H9 (cell line): ENCODE results near the gene MRPS10. TPM values are rescaled to one million over a fixed set of nuclear protein-coding genes. Genes with fewer than 3 reads are reported as not detected.

ENCODE experiments used
- DNase-seq: peaks from one replicate; pipeline ENCODE4 v3.0.0-alpha.2; 2017
- H2AFZ ChIP-seq: one replicate; pipeline ENCODE4 v1.6.1; 2013; ENCODE audit warnings: mild to moderate bottlenecking, low read length, control low read depth, moderate library complexity
- H2AK5ac ChIP-seq: 2 replicates; pipeline ENCODE4 v1.6.1; 2013; ENCODE audit warnings: low read length, control low read depth, mixed read lengths; ENCODE audit not compliant: insufficient read length
- H2BK120ac ChIP-seq: one replicate; pipeline ENCODE4 v1.6.1; 2013; ENCODE audit warnings: low read depth, mild to moderate bottlenecking, low read length, control low read depth, inconsistent platforms; ENCODE audit not compliant: poor library complexity, severe bottlenecking
- H2BK12ac ChIP-seq: 2 replicates; pipeline ENCODE4 v1.6.1; 2013; ENCODE audit warnings: low read length, control low read depth, mixed read lengths, low read depth; ENCODE audit not compliant: insufficient read length
- H2BK15ac ChIP-seq: 2 replicates; pipeline ENCODE4 v1.6.1; 2013; ENCODE audit warnings: low read depth, low read length, control low read depth
- H2BK20ac ChIP-seq: one replicate; pipeline ENCODE4 v1.6.1; 2013; ENCODE audit warnings: low read depth, mild to moderate bottlenecking, low read length, control low read depth, inconsistent platforms; ENCODE audit not compliant: poor library complexity, severe bottlenecking
- H2BK5ac ChIP-seq: 2 replicates; pipeline ENCODE4 v1.6.1; 2013; ENCODE audit warnings: low read length, control low read depth, mixed read lengths; ENCODE audit not compliant: insufficient read length
- H3K14ac ChIP-seq: 2 replicates; pipeline ENCODE4 v1.6.1; 2013; ENCODE audit warnings: low read length, control low read depth; ENCODE audit not compliant: insufficient read depth
- H3K18ac ChIP-seq: 2 replicates; pipeline ENCODE4 v1.6.1; 2013; ENCODE audit warnings: low read depth, mild to moderate bottlenecking, mixed read lengths, low read length, control low read depth; ENCODE audit not compliant: insufficient read length
- H3K23ac ChIP-seq: 2 replicates; pipeline ENCODE4 v1.6.1; 2013; ENCODE audit warnings: low read length, control low read depth, mixed read lengths, low read depth; ENCODE audit not compliant: insufficient read length
- H3K23me2 ChIP-seq: 2 replicates; pipeline ENCODE4 v1.6.1; 2013; ENCODE audit warnings: low read depth, mild to moderate bottlenecking, mixed read lengths, low read length, control low read depth; ENCODE audit not compliant: insufficient read length, poor library complexity, severe bottlenecking
- H3K27ac ChIP-seq: 2 replicates; pipeline ENCODE4 v1.5.1; 2013; ENCODE audit warnings: low read length, control low read depth, mixed read lengths, low read depth; ENCODE audit not compliant: insufficient read length
- H3K27me3 ChIP-seq: 2 replicates; pipeline ENCODE4 v1.6.1; 2013; ENCODE audit warnings: low read length, control low read depth, inconsistent platforms; ENCODE audit not compliant: insufficient read depth
- H3K4ac ChIP-seq: 2 replicates; pipeline ENCODE4 v1.6.1; 2013; ENCODE audit warnings: low read depth, mild to moderate bottlenecking, control low read depth, inconsistent platforms, low read length, moderate library complexity
- H3K4me1 ChIP-seq: 2 replicates; pipeline ENCODE4 v1.6.1; 2013; ENCODE audit warnings: low read length, control low read depth, inconsistent platforms; ENCODE audit not compliant: insufficient read depth
- H3K4me2 ChIP-seq: 2 replicates; pipeline ENCODE4 v1.6.1; 2013; ENCODE audit warnings: low read length, control low read depth, mixed read lengths; ENCODE audit not compliant: insufficient read length, insufficient read depth
- H3K56ac ChIP-seq: 2 replicates; pipeline ENCODE4 v1.6.1; 2013; ENCODE audit warnings: low read depth, mild to moderate bottlenecking, mixed read lengths, low read length, control low read depth; ENCODE audit not compliant: insufficient read length
- H3K79me1 ChIP-seq: 2 replicates; pipeline ENCODE4 v1.6.1; 2013; ENCODE audit warnings: low read depth, mild to moderate bottlenecking, moderate library complexity, low read length, control low read depth, inconsistent platforms; ENCODE audit not compliant: insufficient read depth, poor library complexity, severe bottlenecking
- H3K79me2 ChIP-seq: 2 replicates; pipeline ENCODE4 v1.6.1; 2013; ENCODE audit warnings: low read length, control low read depth, inconsistent platforms; ENCODE audit not compliant: insufficient read depth
- H3K9ac ChIP-seq: 2 replicates; pipeline ENCODE4 v1.6.1; 2013; ENCODE audit warnings: low read length, control low read depth, mixed read lengths; ENCODE audit not compliant: insufficient read length; ENCODE audit errors: extremely low read depth
- H3K9me3 ChIP-seq: one replicate; pipeline ENCODE4 v1.6.1; 2013; ENCODE audit warnings: low read depth, low read length, inconsistent platforms; ENCODE audit not compliant: control insufficient read depth
- H3T11ph ChIP-seq: one replicate; pipeline ENCODE4 v1.6.1; 2013; ENCODE audit warnings: mild to moderate bottlenecking, low read length, control low read depth, inconsistent platforms
- H4K20me1 ChIP-seq: one replicate; pipeline ENCODE4 v1.6.1; 2013; ENCODE audit not compliant: control insufficient read depth, insufficient read length, insufficient read depth
- H4K5ac ChIP-seq: 2 replicates; pipeline ENCODE4 v1.6.1; 2013; ENCODE audit warnings: low read depth, mild to moderate bottlenecking, mixed read lengths, low read length, control low read depth; ENCODE audit not compliant: insufficient read length
- H4K8ac ChIP-seq: replicated peaks from 2 replicates; pipeline ENCODE4 v1.6.1; 2013; ENCODE audit warnings: low read length, control low read depth, mixed read lengths, low read depth; ENCODE audit not compliant: insufficient read length
- H4K91ac ChIP-seq: 2 replicates; pipeline ENCODE4 v1.6.1; 2013; ENCODE audit warnings: low read depth, mild to moderate bottlenecking, moderate library complexity, mixed read lengths, low read length, control low read depth; ENCODE audit not compliant: insufficient read length
- H3K27ac Mint-ChIP-seq, 3 experiments: 2 replicates in 2 of 3; 3 replicates in 1 of 3; pipeline ENCODE4 v1.8.0; 2020 to 2021; ENCODE audit warnings: mixed read lengths in 3 of 3, mild to moderate bottlenecking in 1 of 3, moderate library complexity in 1 of 3
- H3K27me3 Mint-ChIP-seq: 2 replicates; pipeline ENCODE4 v1.8.0; 2021; ENCODE audit warnings: low read depth, mild to moderate bottlenecking, moderate library complexity, mixed read lengths
- H3K36me3 Mint-ChIP-seq, 3 experiments: 2 replicates in 2 of 3; 3 replicates in 1 of 3; pipeline ENCODE4 v1.8.0; 2020 to 2021; ENCODE audit warnings: low read depth in 3 of 3, mixed read lengths in 3 of 3; ENCODE audit not compliant: insufficient read depth in 1 of 3
- H3K4me1 Mint-ChIP-seq, 2 experiments: 2 replicates each; pipeline ENCODE4 v1.8.0; 2020; ENCODE audit warnings: mixed read lengths in 2 of 2
- H3K4me3 Mint-ChIP-seq, 2 experiments: 2 replicates in 1 of 2; 3 replicates in 1 of 2; pipeline ENCODE4 v1.8.0; 2020 to 2021; ENCODE audit warnings: mild to moderate bottlenecking in 2 of 2, mixed read lengths in 2 of 2, moderate library complexity in 1 of 2
- H3K9me3 Mint-ChIP-seq, 2 experiments: 2 replicates in 1 of 2; 3 replicates in 1 of 2; pipeline ENCODE4 v1.8.0; 2020; ENCODE audit warnings: mild to moderate bottlenecking in 2 of 2, mixed read lengths in 2 of 2, moderate library complexity in 1 of 2
- CTCF ChIP-seq: fragments of 200-600 bp; sonication (generic); conservative IDR thresholded peaks from 3 replicates; pipeline ENCODE4 v1.8.0; 2021; ENCODE audit warnings: antibody characterized with exemption, mild to moderate bottlenecking
- WGBS: extraction: QIAGEN DNeasy Blood & Tissue Kit; methylation state at CpG from one replicate; pipeline ENCODE4 v1.1.7; 2013; ENCODE audit warnings: missing lambda C conversion rate, low lambda C conversion rate, mixed read lengths; ENCODE audit not compliant: insufficient read length; ENCODE audit errors: extremely low coverage; 5-methylcytosine and 5-hydroxymethylcytosine counted together
- total RNA-seq: library from RNA; stranded (reverse); gene quantifications from 2 replicates; pipeline ENCODE4 v1.2.1, GENCODE V29; 2021

Gene MRPS10
- total RNA-seq, 1 experiment from 2014 or later: 33.9 TPM

DNA sequence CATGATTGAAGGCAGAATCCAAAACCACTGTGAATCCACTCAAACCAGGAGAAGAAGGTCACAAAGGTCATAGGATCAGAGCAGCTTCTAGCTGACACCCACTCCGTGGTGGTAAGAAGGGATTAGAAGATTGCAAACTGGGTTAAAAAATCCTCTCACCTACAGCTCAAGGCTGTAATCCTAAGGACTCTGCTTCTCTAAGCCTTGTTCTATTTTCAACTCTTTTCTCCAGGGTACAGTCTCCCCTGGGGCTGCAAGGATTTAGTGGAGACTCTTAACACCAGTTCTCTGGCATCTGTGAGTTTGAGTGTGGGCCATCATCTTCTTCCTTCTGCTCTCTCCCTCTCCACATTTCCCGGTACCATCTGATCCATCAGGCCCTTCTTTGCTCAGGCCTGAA, 44.6 kb downstream of the MRPS10 start, which contains the start of gene GUCA1A:
TSS of gene GUCA1A (plus strand) at position 264 of the 400 bp plus-strand sequence. CDS start 250 bp downstream, outside the sequence.
- no peaks in the 10 kb centered on the region; a peak in 2 of 5 replicates for H3K9me3 Mint-ChIP-seq
- no peak within 1 kb of the TSS for H3K4me3 Mint-ChIP-seq
- H2BK12ac ChIP-seq: no peak within 1 kb of the TSS
- peak within 1 kb of the TSS in 1 of 3 experiments; percentile 87; a peak in 2 of 7 replicates for H3K27ac Mint-ChIP-seq
- no peak within 1 kb of the TSS for H3T11ph ChIP-seq
- no peaks in the 10 kb centered on the region; the same call in 1 of the 2 replicates for H3K4me1 ChIP-seq
- H3K4ac ChIP-seq: no peak within 1 kb of the TSS
- H3K14ac ChIP-seq: no peak within 1 kb of the TSS
- DNase-seq: no peak
- H2BK15ac ChIP-seq: no peak within 1 kb of the TSS
- no peak within 1 kb of the TSS for H3K4me2 ChIP-seq
- no peak for TF ChIP-seq CTCF
- no peak within 1 kb of the TSS for H3K27ac ChIP-seq
- no peaks in the 10 kb centered on the region for H3K79me1 ChIP-seq
- no peaks in the 10 kb centered on the region; a peak in 1 of 7 replicates for H3K36me3 Mint-ChIP-seq
- no peak within 1 kb of the TSS for H2BK5ac ChIP-seq
- H3K27me3 ChIP-seq: no peaks in the 10 kb centered on the region
- H3K18ac ChIP-seq: no peak within 1 kb of the TSS
- H3K9ac ChIP-seq: no peak within 1 kb of the TSS
- peaks cover 36 to 48% of the 10 kb centered on the region in 2 experiments for H3K4me1 Mint-ChIP-seq
- H4K5ac ChIP-seq: no peak within 1 kb of the TSS
- no peaks in the 10 kb centered on the region for H4K20me1 ChIP-seq
- H4K8ac ChIP-seq: no peak within 1 kb of the TSS
- no peak within 1 kb of the TSS for H3K56ac ChIP-seq
- H2BK20ac ChIP-seq: no peak within 1 kb of the TSS
- no peak within 1 kb of the TSS for H4K91ac ChIP-seq
- H3K27me3 Mint-ChIP-seq: peaks cover 6% of the 10 kb centered on the region
- no peak within 1 kb of the TSS for H2AK5ac ChIP-seq
- no peak within 1 kb of the TSS for H3K23ac ChIP-seq
- H2BK120ac ChIP-seq: no peak within 1 kb of the TSS
- H2AFZ ChIP-seq: no peak within 1 kb of the TSS
- WGBS: no CpG with 5 or more reads among the region's 2 CpGs
- H3K79me2 ChIP-seq: no peaks in the 10 kb centered on the region
- peaks cover 6% of the 10 kb centered on the region for H3K23me2 ChIP-seq
- no peaks in the 10 kb centered on the region for H3K9me3 ChIP-seq
